Measurements from ENCODE around the gene NANOGP8. TPM values are rescaled to one million over a fixed set of nuclear protein-coding genes. Genes with fewer than 3 reads are reported as not detected.

The NANOGP8 gene
- total RNA-seq, 4 donors from 2014 or later: 2.8 TPM; not detected in 3

DNA sequence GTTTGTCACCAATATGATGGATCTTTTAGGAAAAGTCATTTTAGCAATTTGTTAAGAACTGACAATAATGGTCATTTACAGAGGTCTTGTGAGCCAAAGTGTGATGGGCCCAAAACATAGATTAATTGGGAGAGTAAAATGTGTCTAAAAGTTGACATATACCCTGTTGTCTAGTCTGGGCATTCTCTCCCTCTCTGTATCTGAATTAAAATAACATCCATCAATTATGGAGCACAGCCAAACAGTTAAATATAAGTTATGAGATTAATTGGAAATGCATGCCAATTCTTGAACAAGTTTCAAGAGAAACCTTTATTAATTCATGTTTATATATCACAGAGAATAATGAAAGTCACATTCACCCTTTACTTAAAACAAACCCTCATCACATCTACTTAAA lies 13.6 kb upstream of the NANOGP8 start:
- TF ChIP-seq, protein P1, sequence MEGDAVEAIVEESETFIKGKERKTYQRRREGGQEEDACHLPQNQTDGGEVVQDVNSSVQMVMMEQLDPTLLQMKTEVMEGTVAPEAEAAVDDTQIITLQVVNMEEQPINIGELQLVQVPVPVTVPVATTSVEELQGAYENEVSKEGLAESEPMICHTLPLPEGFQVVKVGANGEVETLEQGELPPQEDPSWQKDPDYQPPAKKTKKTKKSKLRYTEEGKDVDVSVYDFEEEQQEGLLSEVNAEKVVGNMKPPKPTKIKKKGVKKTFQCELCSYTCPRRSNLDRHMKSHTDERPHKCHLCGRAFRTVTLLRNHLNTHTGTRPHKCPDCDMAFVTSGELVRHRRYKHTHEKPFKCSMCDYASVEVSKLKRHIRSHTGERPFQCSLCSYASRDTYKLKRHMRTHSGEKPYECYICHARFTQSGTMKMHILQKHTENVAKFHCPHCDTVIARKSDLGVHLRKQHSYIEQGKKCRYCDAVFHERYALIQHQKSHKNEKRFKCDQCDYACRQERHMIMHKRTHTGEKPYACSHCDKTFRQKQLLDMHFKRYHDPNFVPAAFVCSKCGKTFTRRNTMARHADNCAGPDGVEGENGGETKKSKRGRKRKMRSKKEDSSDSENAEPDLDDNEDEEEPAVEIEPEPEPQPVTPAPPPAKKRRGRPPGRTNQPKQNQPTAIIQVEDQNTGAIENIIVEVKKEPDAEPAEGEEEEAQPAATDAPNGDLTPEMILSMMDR (IDR thresholded peaks at IDR 0.05): no peak
- TF ChIP-seq POLR2A (IDR thresholded peaks at IDR 0.05): no peak
- no peak for DNase-seq
- Histone ChIP-seq H3K4me1 (no peaks in the 10 kb centered on the region), H3K9me3 (no peaks in the 10 kb centered on the region), H3K36me3 (no peaks in the 10 kb centered on the region), H3K27me3 (no peaks in the 10 kb centered on the region), H3K4me3 (no peak overlapping the region), H3K27ac (no peak overlapping the region)
- intact Hi-C loops (cut with DNase I; ENCODE audit: low total_unique reads): no loop called here

DNA sequence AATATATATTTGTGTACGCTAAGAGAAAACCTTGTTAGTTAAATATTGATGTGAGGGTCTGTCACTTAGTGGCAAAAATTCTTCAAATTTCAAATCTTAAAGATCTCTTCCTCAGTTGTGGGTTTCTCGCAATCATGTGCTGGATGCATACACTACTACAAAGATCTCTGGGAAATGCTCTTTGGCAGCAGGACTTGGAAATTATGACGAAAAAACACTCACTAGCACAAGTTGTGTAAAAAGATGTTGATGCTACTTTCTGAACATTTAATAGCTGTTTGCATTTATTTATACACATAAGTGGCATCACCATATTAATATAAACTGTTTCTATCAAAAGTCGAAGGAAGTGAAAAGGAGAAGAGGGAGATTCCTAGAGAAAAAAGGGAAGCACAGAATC lies 10.8 kb upstream of the NANOGP8 start:
- no peaks in the 10 kb centered on the region for H3K27me3 ChIP-seq
- H3K36me3 ChIP-seq: no peaks in the 10 kb centered on the region
- intact Hi-C loops (cut with DNase I; ENCODE audit: low total_unique reads): no loop called here
- no peak overlapping the region for H3K27ac ChIP-seq
- no peaks in the 10 kb centered on the region for H3K4me1 ChIP-seq
- no peak for DNase-seq
- no peaks in the 10 kb centered on the region for H3K9me3 ChIP-seq
- no peak overlapping the region for H3K4me3 ChIP-seq
- TF ChIP-seq, protein P1 (IDR thresholded peaks at IDR 0.05): no peak
- no peak for TF ChIP-seq POLR2A (IDR thresholded peaks at IDR 0.05)

DNA sequence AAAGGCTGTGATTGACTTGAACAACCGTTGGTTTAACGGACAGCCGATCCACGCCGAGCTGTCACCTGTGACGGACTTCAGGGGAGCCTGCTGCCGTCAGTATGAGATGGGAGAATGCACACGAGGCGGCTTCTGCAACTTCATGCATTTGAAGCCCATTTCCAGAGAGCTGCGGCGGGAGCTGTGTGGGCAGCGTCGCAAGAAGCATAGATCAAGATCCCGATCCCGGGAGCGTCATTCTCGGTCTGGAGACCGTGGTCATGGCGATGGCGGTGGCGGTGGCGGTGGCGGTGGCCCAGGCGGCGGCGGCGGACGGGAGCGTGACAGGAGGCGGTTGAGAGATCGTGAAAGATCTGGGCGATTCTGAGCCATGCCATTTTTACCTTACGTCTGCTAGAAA lies 7.8 kb upstream of the NANOGP8 start:
- DNase-seq: no peak
- TF ChIP-seq, protein P1 (IDR thresholded peaks at IDR 0.05): no peak
- TF ChIP-seq POLR2A (IDR thresholded peaks at IDR 0.05): no peak
- no peaks in the 10 kb centered on the region for H3K4me1 ChIP-seq
- H3K27ac ChIP-seq: no peak overlapping the region
- H3K4me3 ChIP-seq: no peak overlapping the region
- H3K36me3 ChIP-seq: no peaks in the 10 kb centered on the region
- intact Hi-C loops (cut with DNase I; ENCODE audit: low total_unique reads): no loop called here
- H3K9me3 ChIP-seq: no peaks in the 10 kb centered on the region
- no peaks in the 10 kb centered on the region for H3K27me3 ChIP-seq

DNA sequence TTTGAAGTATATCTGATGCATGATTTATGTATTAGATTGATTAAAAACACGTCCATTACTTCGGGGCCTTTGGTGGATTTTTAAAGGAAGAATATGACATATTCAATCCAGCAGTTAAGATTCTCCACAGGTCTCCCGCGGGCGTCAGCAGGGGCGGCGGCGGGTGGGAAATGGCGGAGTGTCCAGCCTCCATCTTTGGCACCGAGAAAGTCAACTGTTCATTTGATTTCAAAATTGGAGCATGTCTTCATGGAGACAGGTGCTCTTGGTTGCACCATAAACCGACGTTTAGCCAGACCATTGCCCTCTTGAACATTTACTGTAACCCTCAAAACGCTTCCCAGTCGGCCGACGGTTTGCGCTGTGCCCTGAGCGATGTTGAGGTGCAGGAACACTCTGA lies 7.2 kb upstream of the NANOGP8 start:
- TF ChIP-seq POLR2A (IDR thresholded peaks at IDR 0.05): no peak
- TF ChIP-seq, protein P1 (IDR thresholded peaks at IDR 0.05): no peak
- H3K4me1 ChIP-seq: no peaks in the 10 kb centered on the region
- no peak for DNase-seq
- H3K4me3 ChIP-seq: no peak overlapping the region
- intact Hi-C loops (cut with DNase I; ENCODE audit: low total_unique reads): no loop called here
- H3K27ac ChIP-seq: no peak overlapping the region
- no peaks in the 10 kb centered on the region for H3K36me3 ChIP-seq
- H3K27me3 ChIP-seq: no peaks in the 10 kb centered on the region
- no peaks in the 10 kb centered on the region for H3K9me3 ChIP-seq

DNA sequence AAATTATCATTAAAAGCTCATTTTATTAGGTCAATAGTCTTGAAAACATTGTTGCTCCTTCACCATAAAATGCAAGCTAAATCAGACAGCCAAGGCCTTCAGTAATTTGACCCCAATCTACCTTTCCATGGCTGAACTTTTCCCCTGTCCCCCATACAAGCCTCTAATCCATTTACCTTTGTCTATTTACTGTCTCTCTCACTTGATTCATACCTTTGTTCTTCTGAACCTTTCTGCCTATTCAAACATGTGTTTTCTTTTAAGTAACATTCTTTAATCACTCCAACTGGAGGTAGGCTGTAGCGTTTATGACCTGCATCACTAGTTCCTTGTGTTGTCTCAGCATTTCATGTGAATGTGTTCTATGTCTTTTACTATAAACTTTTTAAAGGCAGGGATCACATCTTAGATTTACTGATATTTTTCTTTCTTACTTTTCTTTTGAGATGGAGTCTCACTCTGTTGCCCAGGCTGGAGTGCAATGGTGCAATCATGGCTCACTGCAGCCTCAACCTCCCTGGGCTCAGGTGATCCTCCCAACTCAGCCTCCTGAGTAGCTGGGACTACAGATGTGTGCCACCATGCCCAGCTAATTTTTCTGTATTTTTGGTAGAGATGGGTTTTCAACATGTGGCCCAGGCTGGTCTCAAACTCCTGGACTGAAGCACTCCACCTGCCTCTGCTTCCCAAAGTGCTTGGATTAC lies 5.2 kb upstream of the NANOGP8 start:
- DNase-seq: no peak
- no peak overlapping the region for H3K4me3 ChIP-seq
- no peaks in the 10 kb centered on the region for H3K4me1 ChIP-seq
- H3K27ac ChIP-seq: no peak overlapping the region
- intact Hi-C loops (cut with DNase I; ENCODE audit: low total_unique reads): no loop called here
- H3K36me3 ChIP-seq: no peaks in the 10 kb centered on the region
- TF ChIP-seq, protein P1 (IDR thresholded peaks at IDR 0.05): no peak
- TF ChIP-seq POLR2A (IDR thresholded peaks at IDR 0.05): no peak
- H3K27me3 ChIP-seq: no peaks in the 10 kb centered on the region
- no peaks in the 10 kb centered on the region for H3K9me3 ChIP-seq
